Measurements from ENCODE around the gene ZNHIT2. TPM values are rescaled to one million over a fixed set of nuclear protein-coding genes. Genes with fewer than 3 reads are reported as not detected.
A peak's percentile ranks its signal among the peaks of the same experiment; 100 is the strongest.

ZNHIT2 gene
- total and polyA plus RNA-seq, 2 of the 8 experiments (the other 6 are each of a cell fraction or from before 2014, with no cell fraction given), result 13.0 to 16.1 TPM

- TF ChIP-seq RAD21 (IDR thresholded peaks at IDR 0.05 in 1 of 2, conservative IDR thresholded peaks at IDR 0.05 in 1 of 2; ENCODE audit: low read depth in 2 of 2, low read length in 2 of 2), result peak; percentile 54 to 66
- TF ChIP-seq POLR2A (IDR thresholded peaks at IDR 0.05; ENCODE audit: control extremely low read depth in 1 of 2, low read depth in 2 of 2, low read length in 2 of 2), result peak in 1 of 2 experiments; percentile 35; a peak in 1 of 3 replicates
- 0 out of 4 replicates have a peak, but pooled peaks of 1 of the 2 experiments have one; percentile 29 for TF ChIP-seq SIN3A (conservative IDR thresholded peaks at IDR 0.05 in 1 of 2, IDR thresholded peaks at IDR 0.05 in 1 of 2; ENCODE audit: low read depth in 1 of 2, low read length in 2 of 2)
Observed at GRCh38 chr11:65110354-65110861, 7.1 kb downstream of the ZNHIT2 start (continued).
